ENCODE measurements around the gene LRRC74B.

DNA sequence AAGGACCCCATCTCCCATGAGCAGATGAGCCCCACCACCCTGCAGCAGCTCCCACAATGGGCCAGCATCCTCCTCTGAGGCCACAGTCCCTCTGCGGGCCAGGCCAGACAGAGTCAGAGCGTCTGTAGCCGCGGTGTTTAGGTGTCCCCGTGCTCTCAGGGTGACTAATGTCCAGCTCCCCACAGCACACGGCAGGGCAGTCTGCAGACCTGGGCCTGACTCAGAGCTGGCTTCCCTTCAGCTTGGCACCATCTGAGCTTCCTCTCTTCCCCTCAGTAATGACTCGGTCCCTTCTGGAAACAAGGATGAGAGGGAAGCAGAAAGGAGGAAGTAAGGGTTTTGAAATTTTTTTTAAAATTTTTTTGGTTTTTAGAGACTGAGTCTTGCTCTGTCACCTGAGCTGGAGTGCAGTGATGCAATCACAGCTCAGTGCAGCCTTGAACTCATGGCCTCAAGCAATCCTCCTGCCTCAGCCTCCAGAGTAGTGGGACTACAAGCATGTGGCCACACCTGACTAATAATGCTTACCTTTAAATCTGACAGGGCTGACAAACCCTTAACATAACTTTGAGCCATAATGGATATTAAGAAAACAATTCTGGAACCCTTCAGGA, 28.5 kb downstream of the LRRC74B start:
- TF ChIP-seq, protein P1, sequence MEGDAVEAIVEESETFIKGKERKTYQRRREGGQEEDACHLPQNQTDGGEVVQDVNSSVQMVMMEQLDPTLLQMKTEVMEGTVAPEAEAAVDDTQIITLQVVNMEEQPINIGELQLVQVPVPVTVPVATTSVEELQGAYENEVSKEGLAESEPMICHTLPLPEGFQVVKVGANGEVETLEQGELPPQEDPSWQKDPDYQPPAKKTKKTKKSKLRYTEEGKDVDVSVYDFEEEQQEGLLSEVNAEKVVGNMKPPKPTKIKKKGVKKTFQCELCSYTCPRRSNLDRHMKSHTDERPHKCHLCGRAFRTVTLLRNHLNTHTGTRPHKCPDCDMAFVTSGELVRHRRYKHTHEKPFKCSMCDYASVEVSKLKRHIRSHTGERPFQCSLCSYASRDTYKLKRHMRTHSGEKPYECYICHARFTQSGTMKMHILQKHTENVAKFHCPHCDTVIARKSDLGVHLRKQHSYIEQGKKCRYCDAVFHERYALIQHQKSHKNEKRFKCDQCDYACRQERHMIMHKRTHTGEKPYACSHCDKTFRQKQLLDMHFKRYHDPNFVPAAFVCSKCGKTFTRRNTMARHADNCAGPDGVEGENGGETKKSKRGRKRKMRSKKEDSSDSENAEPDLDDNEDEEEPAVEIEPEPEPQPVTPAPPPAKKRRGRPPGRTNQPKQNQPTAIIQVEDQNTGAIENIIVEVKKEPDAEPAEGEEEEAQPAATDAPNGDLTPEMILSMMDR (conservative IDR thresholded peaks at IDR 0.05; ENCODE audit: low read depth in 2 of 2): no peak
- TF ChIP-seq, protein P2, sequence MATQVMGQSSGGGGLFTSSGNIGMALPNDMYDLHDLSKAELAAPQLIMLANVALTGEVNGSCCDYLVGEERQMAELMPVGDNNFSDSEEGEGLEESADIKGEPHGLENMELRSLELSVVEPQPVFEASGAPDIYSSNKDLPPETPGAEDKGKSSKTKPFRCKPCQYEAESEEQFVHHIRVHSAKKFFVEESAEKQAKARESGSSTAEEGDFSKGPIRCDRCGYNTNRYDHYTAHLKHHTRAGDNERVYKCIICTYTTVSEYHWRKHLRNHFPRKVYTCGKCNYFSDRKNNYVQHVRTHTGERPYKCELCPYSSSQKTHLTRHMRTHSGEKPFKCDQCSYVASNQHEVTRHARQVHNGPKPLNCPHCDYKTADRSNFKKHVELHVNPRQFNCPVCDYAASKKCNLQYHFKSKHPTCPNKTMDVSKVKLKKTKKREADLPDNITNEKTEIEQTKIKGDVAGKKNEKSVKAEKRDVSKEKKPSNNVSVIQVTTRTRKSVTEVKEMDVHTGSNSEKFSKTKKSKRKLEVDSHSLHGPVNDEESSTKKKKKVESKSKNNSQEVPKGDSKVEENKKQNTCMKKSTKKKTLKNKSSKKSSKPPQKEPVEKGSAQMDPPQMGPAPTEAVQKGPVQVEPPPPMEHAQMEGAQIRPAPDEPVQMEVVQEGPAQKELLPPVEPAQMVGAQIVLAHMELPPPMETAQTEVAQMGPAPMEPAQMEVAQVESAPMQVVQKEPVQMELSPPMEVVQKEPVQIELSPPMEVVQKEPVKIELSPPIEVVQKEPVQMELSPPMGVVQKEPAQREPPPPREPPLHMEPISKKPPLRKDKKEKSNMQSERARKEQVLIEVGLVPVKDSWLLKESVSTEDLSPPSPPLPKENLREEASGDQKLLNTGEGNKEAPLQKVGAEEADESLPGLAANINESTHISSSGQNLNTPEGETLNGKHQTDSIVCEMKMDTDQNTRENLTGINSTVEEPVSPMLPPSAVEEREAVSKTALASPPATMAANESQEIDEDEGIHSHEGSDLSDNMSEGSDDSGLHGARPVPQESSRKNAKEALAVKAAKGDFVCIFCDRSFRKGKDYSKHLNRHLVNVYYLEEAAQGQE (IDR thresholded peaks at IDR 0.05; ENCODE audit: unreplicated experiment): no peak
- TF ChIP-seq EZH2 (IDR thresholded peaks at IDR 0.05; ENCODE audit: low read depth, unreplicated experiment) (no peak), JUNB (IDR thresholded peaks at IDR 0.05; ENCODE audit: unreplicated experiment) (no peak), POLR2AphosphoS5 (IDR thresholded peaks at IDR 0.05; ENCODE audit: low read depth) (no peak), EZH2phosphoT487 (IDR thresholded peaks at IDR 0.05; ENCODE audit: unreplicated experiment) (no peak), CREB1 (CRISPR knock-in tag; IDR thresholded peaks at IDR 0.05; ENCODE audit: low read depth) (no peak), ZNF331 (CRISPR knock-in tag; IDR thresholded peaks at IDR 0.05; ENCODE audit: low read depth) (no peak), STAT1 (IDR thresholded peaks at IDR 0.05; ENCODE audit: unreplicated experiment) (no peak), NANOG (IDR thresholded peaks at IDR 0.05; ENCODE audit: borderline replicate concordance) (no peak), ZNF114 (CRISPR knock-in tag; IDR thresholded peaks at IDR 0.05) (no peak)
- TF ChIP-seq, protein P3, sequence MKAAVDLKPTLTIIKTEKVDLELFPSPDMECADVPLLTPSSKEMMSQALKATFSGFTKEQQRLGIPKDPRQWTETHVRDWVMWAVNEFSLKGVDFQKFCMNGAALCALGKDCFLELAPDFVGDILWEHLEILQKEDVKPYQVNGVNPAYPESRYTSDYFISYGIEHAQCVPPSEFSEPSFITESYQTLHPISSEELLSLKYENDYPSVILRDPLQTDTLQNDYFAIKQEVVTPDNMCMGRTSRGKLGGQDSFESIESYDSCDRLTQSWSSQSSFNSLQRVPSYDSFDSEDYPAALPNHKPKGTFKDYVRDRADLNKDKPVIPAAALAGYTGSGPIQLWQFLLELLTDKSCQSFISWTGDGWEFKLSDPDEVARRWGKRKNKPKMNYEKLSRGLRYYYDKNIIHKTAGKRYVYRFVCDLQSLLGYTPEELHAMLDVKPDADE (IDR thresholded peaks at IDR 0.05): no peak
